GM21528 (cell line): ENCODE measurements around the gene IL1RL2.

ENCODE experiments used
- ATAC-seq: cut with Tn5 transposase; IDR thresholded peaks from one replicate; pipeline ENCODE4 v1.9.1; 2021; ENCODE audit warnings: mild to moderate bottlenecking, moderate library complexity; ENCODE audit not compliant: unreplicated experiment, low FRiP score

IL1RL2 gene

DNA sequence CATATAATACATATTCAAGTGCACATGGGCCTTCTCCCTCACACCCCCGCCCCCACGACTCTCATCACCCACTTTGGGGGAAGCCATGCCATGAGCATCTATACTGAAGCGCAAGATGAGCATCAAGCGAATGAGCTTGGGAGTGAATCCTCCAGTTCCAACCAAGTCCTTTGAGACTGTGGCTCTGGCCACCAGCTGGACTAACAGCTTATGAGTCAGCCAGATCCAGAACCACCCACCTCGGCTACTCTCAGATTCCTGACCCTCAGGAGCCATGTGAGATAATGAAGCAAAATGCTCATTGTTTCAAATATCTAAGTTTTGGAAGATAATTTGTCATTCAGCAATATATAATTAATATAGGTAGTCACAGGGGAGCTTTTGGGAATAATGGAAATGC is 102.3 kb downstream of the IL1RL2 start:
- ATAC-seq, result no peak
